HEK293 (cell line): Measurements from ENCODE around the gene LRRK1.

Source experiments
- CTCF ChIA-PET: fragments of 350-600 bp; formaldehyde crosslinking; extraction: SDS; loops from one replicate; lab custom pipeline; 2021; ENCODE audit warnings: antibody characterized with exemption; lab: Yijun Ruan, JAX
- POLR2A ChIA-PET: fragments of 300-600 bp; formaldehyde crosslinking; extraction: SDS; loops from one replicate; lab custom pipeline; 2020; ENCODE audit warnings: antibody characterized with exemption, inconsistent platforms; lab: Yijun Ruan, JAX
- H3K27ac ChIP-seq: fragments of 200-500 bp; sonication (Bioruptor generic); 2 replicates; pipeline ENCODE4 v1.5.1; 2014; ENCODE audit warnings: low read depth, low read length, control low read depth, inconsistent platforms; ENCODE audit errors: extremely low read depth
- H3K36me3 ChIP-seq, 2 experiments: fragments of 200-500 bp in 1 of 2; sonication (Bioruptor generic) in 1 of 2; 1 replicate in 1 of 2; 2 replicates in 1 of 2; pipeline ENCODE4 v1.5.1; 2014 to 2017; ENCODE audit warnings: inconsistent platforms in 2 of 2, low read length in 2 of 2; ENCODE audit not compliant: control insufficient read depth in 2 of 2, insufficient read depth in 1 of 2
- H3K4me1 ChIP-seq: fragments of 200-500 bp; sonication (Bioruptor generic); 2 replicates; pipeline ENCODE4 v1.5.1; 2014; ENCODE audit warnings: mild to moderate bottlenecking, low read length, inconsistent platforms; ENCODE audit not compliant: control insufficient read depth, insufficient read depth
- H3K4me3 ChIP-seq: 2 replicates; pipeline ENCODE4 v1.5.1; 2011; ENCODE audit warnings: low read depth, mild to moderate bottlenecking, control low read depth, low read length, moderate library complexity
- H3K9me3 ChIP-seq: fragments of 200-500 bp; sonication (Bioruptor generic); 2 replicates; pipeline ENCODE4 v1.5.1; 2014; ENCODE audit warnings: low read depth, low read length, inconsistent platforms; ENCODE audit not compliant: control insufficient read depth, insufficient read depth
- EGR2 ChIP-seq: fragments of 450-650 bp; formaldehyde crosslinking; IDR thresholded peaks from 2 replicates; pipeline ENCODE4 v1.5.1; 2016; ENCODE audit warnings: low read depth, missing biosample characterization, missing genetic modification characterization
- ZBTB6 ChIP-seq: fragments of 450-650 bp; formaldehyde crosslinking; IDR thresholded peaks from 2 replicates; pipeline ENCODE4 v1.5.1; 2017; ENCODE audit warnings: missing biosample characterization, missing genetic modification characterization
- ZEB2 ChIP-seq: fragments of 450-650 bp; formaldehyde crosslinking; IDR thresholded peaks from 2 replicates; pipeline ENCODE4 v1.5.1; 2016; ENCODE audit warnings: missing biosample characterization, missing genetic modification characterization
- ZFP69B ChIP-seq: fragments of 450-650 bp; formaldehyde crosslinking; IDR thresholded peaks from 2 replicates; pipeline ENCODE4 v1.5.1; 2016; ENCODE audit warnings: missing biosample characterization, missing genetic modification characterization
- ZNF202 ChIP-seq: fragments of 450-650 bp; formaldehyde crosslinking; IDR thresholded peaks from 2 replicates; pipeline ENCODE4 v1.5.1; 2016; ENCODE audit warnings: missing biosample characterization, missing genetic modification characterization, borderline replicate concordance
- ZNF23 ChIP-seq: fragments of 450-650 bp; formaldehyde crosslinking; IDR thresholded peaks from 2 replicates; pipeline ENCODE4 v1.5.1; 2016; ENCODE audit warnings: missing biosample characterization, missing genetic modification characterization, borderline replicate concordance
- ZNF24 ChIP-seq: fragments of 450-650 bp; formaldehyde crosslinking; IDR thresholded peaks from 2 replicates; pipeline ENCODE4 v1.5.1; 2016; ENCODE audit warnings: missing biosample characterization, missing genetic modification characterization
- ZNF280C ChIP-seq: fragments of 450-650 bp; formaldehyde crosslinking; IDR thresholded peaks from 2 replicates; pipeline ENCODE4 v1.5.1; 2016; ENCODE audit warnings: missing biosample characterization, missing genetic modification characterization
- ZNF433 ChIP-seq: fragments of 450-650 bp; formaldehyde crosslinking; IDR thresholded peaks from 2 replicates; pipeline ENCODE4 v1.5.1; 2016; ENCODE audit warnings: missing biosample characterization, missing genetic modification characterization, low read depth
- ZNF513 ChIP-seq: fragments of 450-650 bp; IDR thresholded peaks from 2 replicates; pipeline ENCODE4 v1.5.1; 2018; ENCODE audit warnings: missing biosample characterization, missing genetic modification characterization
- ZNF529 ChIP-seq: fragments of 450-650 bp; formaldehyde crosslinking; IDR thresholded peaks from 2 replicates; pipeline ENCODE4 v1.5.1; 2017; ENCODE audit warnings: missing genetic modification characterization, missing biosample characterization; ENCODE audit not compliant: insufficient replicate concordance
- ZNF558 ChIP-seq: fragments of 450-650 bp; formaldehyde crosslinking; IDR thresholded peaks from 2 replicates; pipeline ENCODE4 v1.5.1; 2016; ENCODE audit warnings: missing biosample characterization, missing genetic modification characterization
- ZNF600 ChIP-seq: fragments of 450-650 bp; formaldehyde crosslinking; IDR thresholded peaks from 2 replicates; pipeline ENCODE4 v1.5.1; 2016; ENCODE audit warnings: missing biosample characterization, missing genetic modification characterization
- ZNF660 ChIP-seq: fragments of 450-650 bp; IDR thresholded peaks from 2 replicates; pipeline ENCODE4 v1.5.1; 2018; ENCODE audit warnings: missing biosample characterization, mild to moderate bottlenecking, missing genetic modification characterization
- ZNF76 ChIP-seq: fragments of 450-650 bp; formaldehyde crosslinking; IDR thresholded peaks from 2 replicates; pipeline ENCODE4; 2016; ENCODE audit warnings: low read depth, missing biosample characterization, missing genetic modification characterization, borderline replicate concordance
- ZNF830 ChIP-seq: fragments of 450-650 bp; IDR thresholded peaks from 2 replicates; pipeline ENCODE4 v1.5.0; 2018; ENCODE audit warnings: missing biosample characterization, missing genetic modification characterization, low read depth, mild to moderate bottlenecking, moderate library complexity
- ZSCAN5A ChIP-seq: fragments of 450-650 bp; formaldehyde crosslinking; IDR thresholded peaks from 2 replicates; pipeline ENCODE4 v1.5.1; 2016; ENCODE audit warnings: missing biosample characterization, missing genetic modification characterization
- ZXDB ChIP-seq: fragments of 450-650 bp; formaldehyde crosslinking; IDR thresholded peaks from 2 replicates; pipeline ENCODE4 v1.5.1; 2016; ENCODE audit warnings: missing biosample characterization, missing genetic modification characterization

LRRK1 gene

GRCh38 chr15:100980410-100981046 lies 61.4 kb downstream of the LRRK1 start:
- CTCF ChIA-PET = interaction anchor here (0.6 kb wide), 1 partner anchor 11 kb away, joined by 3 read pairs; no protein-coding TSS in a partner anchor
- Histone ChIP-seq H3K27ac (no peak overlapping the region), H3K4me3 (no peak overlapping the region), H3K4me1 (no peaks in the 10 kb centered on the region), H3K9me3 (no peaks in the 10 kb centered on the region), H3K36me3 (no peaks in the 10 kb centered on the region)
- POLR2A ChIA-PET = no interaction called here
- TF ChIP-seq ZNF830 (tag by site-specific recombination) (no peak), ZNF529 (tag by site-specific recombination) (peak; percentile 99)

- Histone ChIP-seq H3K4me3 (no peak overlapping the region), H3K36me3 (no peaks in the 10 kb centered on the region), H3K27ac (no peak overlapping the region)
- TF ChIP-seq ZSCAN5A (no peak), ZNF76 (no peak), ZNF433 (tag by site-specific recombination) (no peak), ZNF660 (tag by site-specific recombination) (no peak), ZXDB (tag by site-specific recombination) (no peak), ZNF558 (tag by site-specific recombination) (no peak), ZBTB6 (tag by site-specific recombination) (no peak), ZNF280C (no peak), ZNF202 (tag by site-specific recombination) (no peak), ZEB2 (tag by site-specific recombination) (no peak), ZNF23 (tag by site-specific recombination) (no peak), ZFP69B (tag by site-specific recombination) (no peak), EGR2 (tag by site-specific recombination) (no peak)
- TF ChIP-seq, all 188 proteins: peak for 0
- Histone ChIP-seq H3K4me1 (no peaks in the 10 kb centered on the region), H3K9me3 (no peaks in the 10 kb centered on the region)
- ChIA-PET POLR2A (no interaction called here), CTCF (no interaction called here)
Observed at GRCh38 chr15:100981086-100981485, 61.9 kb downstream of the LRRK1 start.

- Histone ChIP-seq H3K9me3 (no peaks in the 10 kb centered on the region), H3K36me3 (no peaks in the 10 kb centered on the region), H3K4me3 (no peak overlapping the region), H3K27ac (no peak overlapping the region), H3K4me1 (no peaks in the 10 kb centered on the region)
- POLR2A ChIA-PET = no interaction called here
- CTCF ChIA-PET = interaction anchor here (4.5 kb wide), 1 partner anchor 25 kb away, joined by 26 read pairs; no protein-coding TSS in a partner anchor
- TF ChIP-seq ZNF600 (tag by site-specific recombination) = 0 out of 2 replicates have a peak, but pooled peaks have one; percentile 33
- no peak for TF ChIP-seq ZNF513 (tag by site-specific recombination)
- no peak for TF ChIP-seq ZNF24
Observed at GRCh38 chr15:100983221-100983620, 64.1 kb downstream of the LRRK1 start.
